A549 (cell line): Measurements from ENCODE around the gene RIC3. TPM values are rescaled to one million over a fixed set of nuclear protein-coding genes. Genes with fewer than 3 reads are reported as not detected.

Experiments used
- ATAC-seq, 2 experiments: fragments of 200-7000 bp in 1 of 2; fragments of >200 bp in 1 of 2; cut with Nextera tagmentation in 1 of 2; cut with Tn5 transposase in 1 of 2; 3 replicates each; pipeline versions ENCODE4 v1.8.0 to v1.9.1; 2018 to 2020; ENCODE audit warnings: mild to moderate bottlenecking in 1 of 2, moderate library complexity in 1 of 2
- CTCF ChIA-PET: fragments of 300-600 bp; sonication (Branson Sonifier 250); formaldehyde crosslinking; extraction: SDS; loops from one replicate; lab custom pipeline; 2021; ENCODE audit warnings: antibody characterized with exemption, inconsistent platforms; lab: Yijun Ruan, JAX
- POLR2A ChIA-PET: fragments of 350-600 bp; formaldehyde crosslinking; extraction: SDS; loops from one replicate; lab custom pipeline; 2021; ENCODE audit warnings: antibody characterized with exemption, inconsistent platforms; lab: Yijun Ruan, JAX
- DNase-seq, 2 experiments: peaks; one replicate each; pipeline versions ENCODE4 v3.0.0 to v3.0.0-alpha.2; 2011 to 2016; ENCODE audit warnings: low read depth in 1 of 2, low spot score in 1 of 2
- FAIRE-seq: peaks from 2 replicates; lab custom pipeline; 2011; peaks lifted over from hg19 to GRCh38; lab: Jason Lieb, UNC
- H3K27ac ChIP-seq, 2 experiments: fragments of >200 bp; sonication (Bioruptor Twin); formaldehyde crosslinking; 3 replicates each; pipeline ENCODE4 v1.5.1; 2016 to 2017
- H3K4me1 ChIP-seq: fragments of >200 bp; sonication (Bioruptor Twin); formaldehyde crosslinking; 3 replicates; pipeline ENCODE4 v1.6.1; 2016
- H3K4me2 ChIP-seq: fragments of >200 bp; sonication (Bioruptor Twin); formaldehyde crosslinking; 3 replicates; pipeline ENCODE4 v1.6.1; 2016
- H3K4me3 ChIP-seq: fragments of >200 bp; sonication (Bioruptor Twin); formaldehyde crosslinking; 3 replicates; pipeline ENCODE4 v1.5.1; 2016
- H3K9me3 ChIP-seq: fragments of >200 bp; sonication (Bioruptor Twin); formaldehyde crosslinking; 3 replicates; pipeline ENCODE4 v1.6.1; 2016
- CEBPB ChIP-seq, 2 experiments: fragments of >200 bp in 1 of 2; sonication (Bioruptor Twin) in 1 of 2; formaldehyde crosslinking in 1 of 2; IDR thresholded peaks; 2 replicates each; pipeline ENCODE4 v1.6.1; 2012 to 2016
- CHD2 ChIP-seq: fragments of 150-350 bp; IDR thresholded peaks from 2 replicates; pipeline ENCODE4 v1.6.1; 2014; ENCODE audit warnings: low read length; ENCODE audit not compliant: partially characterized antibody
- CTCF ChIP-seq: fragments of >200 bp; sonication (Bioruptor Twin); formaldehyde crosslinking; IDR thresholded peaks from 3 replicates; pipeline ENCODE4 v1.5.1; 2016
- ELK1 ChIP-seq: fragments of 150-350 bp; IDR thresholded peaks from 2 replicates; pipeline ENCODE4 v1.6.1; 2014; ENCODE audit warnings: low read depth, mild to moderate bottlenecking, low read length
- GATA3 ChIP-seq: IDR thresholded peaks from 2 replicates; pipeline ENCODE4 v1.6.1; 2012; ENCODE audit warnings: borderline replicate concordance
- HEYL ChIP-seq: fragments of 250-450 bp; sonication (Bioruptor Pico); IDR thresholded peaks from 2 replicates; pipeline ENCODE4 v1.8.0; 2021; ENCODE audit warnings: mild to moderate bottlenecking, moderate library complexity
- KDM1A ChIP-seq: fragments of 200-600 bp; sonication (generic); IDR thresholded peaks from 2 replicates; pipeline ENCODE4 v1.6.1; 2016; ENCODE audit warnings: low read depth, mild to moderate bottlenecking
- MAZ ChIP-seq: fragments of 150-350 bp; IDR thresholded peaks from 2 replicates; pipeline ENCODE4 v1.6.1; 2014; ENCODE audit warnings: antibody characterized with exemption, low read depth, low read length, borderline replicate concordance
- PBX3 ChIP-seq: IDR thresholded peaks from 2 replicates; pipeline ENCODE4 v1.6.1; 2012
- RARB ChIP-seq: fragments of 250-450 bp; sonication (Bioruptor Pico); IDR thresholded peaks from 2 replicates; pipeline ENCODE4 v1.8.0; 2021; ENCODE audit warnings: mild to moderate bottlenecking, moderate library complexity
- RNF2 ChIP-seq: fragments of 200-600 bp; sonication (generic); IDR thresholded peaks from 2 replicates; pipeline ENCODE4 v1.6.1; 2016; ENCODE audit warnings: low read depth, mild to moderate bottlenecking, antibody characterized with exemption, moderate library complexity, borderline replicate concordance
- SMC3 ChIP-seq: fragments of >200 bp; sonication (Bioruptor Twin); formaldehyde crosslinking; IDR thresholded peaks from 3 replicates; pipeline ENCODE4 v1.6.1; 2018; ENCODE audit warnings: inconsistent platforms
- ZC3H11A ChIP-seq: fragments of 450-650 bp; IDR thresholded peaks from 2 replicates; pipeline ENCODE4 v1.6.1; 2014; ENCODE audit warnings: antibody characterized with exemption, mild to moderate bottlenecking
- WGBS: methylation state at CpG from one replicate; pipeline ENCODE4 v1.1.6; 2017; ENCODE audit errors: missing lambda C conversion rate; 5-methylcytosine and 5-hydroxymethylcytosine counted together
- polyA plus RNA-seq, 4 experiments: library from polyadenylated mRNA; depleted of rRNA in 3 of 4; stranded (reverse); fragments of >200 nt; fragmentation: RNase III in 1 of 4; extraction: RNeasy Plus Mini Kit Qiagen cat#74134 plus additional on column Dnase treatment in 1 of 4; gene quantifications; 2 replicates in 3 of 4; 3 replicates in 1 of 4; pipeline ENCODE4 v1.2.3, GENCODE V29; 2011 to 2017
- TF ChIP-seq, protein P1 (sequence below): fragments of 200-600 bp; sonication (generic); IDR thresholded peaks from 2 replicates; pipeline ENCODE4 v1.6.1; 2016; ENCODE audit warnings: antibody characterized with exemption, mild to moderate bottlenecking, moderate library complexity

RIC3 gene
- polyA plus RNA-seq, 2 of the 4 experiments (the other 2 are of a cell fraction), result 1.7 to 3.2 TPM

- peak; percentile 25 to 61; a peak in 3 of 6 replicates for ATAC-seq
- DNase-seq, result peak in 1 of 2 experiments; percentile 15
- H3K4me1 ChIP-seq, result peaks cover 2% of the 10 kb centered on the region; the same call in 1 of the 3 replicates
- POLR2A ChIA-PET, result no interaction called here
- H3K9me3 ChIP-seq, result no peaks in the 10 kb centered on the region
- no peak overlapping the region for H3K27ac ChIP-seq
- TF ChIP-seq CTCF, result 0 out of 3 replicates have a peak, but pooled peaks have one; percentile 14
- no peak for TF ChIP-seq PBX3
- TF ChIP-seq, all 56 proteins: peak for 1
- no peak for FAIRE-seq
- Histone ChIP-seq H3K4me3 (no peak overlapping the region), H3K4me2 (no peak overlapping the region)
- CTCF ChIA-PET, result interaction anchor here (0.6 to 30.1 kb wide), 6 partner anchors 7 to 100 kb away, joined by 3 to 644 read pairs (median 74); partner anchors contain the start of gene EIF3F
- 85% methylated on average over 4 of the region's 4 CpGs for WGBS
These were observed 81.6 kb downstream of the RIC3 start for GRCh38 chr11:8087185-8087584.

GRCh38 chr11:8086571-8086970, 82.3 kb downstream of the RIC3 start:
- H3K4me3 ChIP-seq, result no peak overlapping the region
- ChIA-PET POLR2A (no interaction called here), CTCF (interaction anchor here (1.5 to 30.1 kb wide), 4 partner anchors 12 to 81 kb away, joined by 3 to 644 read pairs (median 384); no protein-coding TSS in a partner anchor)
- FAIRE-seq (no peak), DNase-seq (no peak), ATAC-seq (no peak)
- no peak overlapping the region for H3K27ac ChIP-seq
- 94% methylated on average over 7 of the region's 7 CpGs for WGBS
- peaks cover 6% of the 10 kb centered on the region; the same call in 1 of the 3 replicates for H3K4me1 ChIP-seq
- no peak for TF ChIP-seq ELK1
- no peak for TF ChIP-seq MAZ
- TF ChIP-seq SMC3, result no peak
- TF ChIP-seq HEYL (CRISPR knock-in tag), result no peak
- no peak for TF ChIP-seq KDM1A
- TF ChIP-seq RNF2, result no peak
- no peak for TF ChIP-seq CEBPB (IDR thresholded peaks at IDR 0.05)
- no peak for TF ChIP-seq GATA3
- no peak for TF ChIP-seq ZC3H11A
- no peak for TF ChIP-seq CHD2
- TF ChIP-seq, protein P1, sequence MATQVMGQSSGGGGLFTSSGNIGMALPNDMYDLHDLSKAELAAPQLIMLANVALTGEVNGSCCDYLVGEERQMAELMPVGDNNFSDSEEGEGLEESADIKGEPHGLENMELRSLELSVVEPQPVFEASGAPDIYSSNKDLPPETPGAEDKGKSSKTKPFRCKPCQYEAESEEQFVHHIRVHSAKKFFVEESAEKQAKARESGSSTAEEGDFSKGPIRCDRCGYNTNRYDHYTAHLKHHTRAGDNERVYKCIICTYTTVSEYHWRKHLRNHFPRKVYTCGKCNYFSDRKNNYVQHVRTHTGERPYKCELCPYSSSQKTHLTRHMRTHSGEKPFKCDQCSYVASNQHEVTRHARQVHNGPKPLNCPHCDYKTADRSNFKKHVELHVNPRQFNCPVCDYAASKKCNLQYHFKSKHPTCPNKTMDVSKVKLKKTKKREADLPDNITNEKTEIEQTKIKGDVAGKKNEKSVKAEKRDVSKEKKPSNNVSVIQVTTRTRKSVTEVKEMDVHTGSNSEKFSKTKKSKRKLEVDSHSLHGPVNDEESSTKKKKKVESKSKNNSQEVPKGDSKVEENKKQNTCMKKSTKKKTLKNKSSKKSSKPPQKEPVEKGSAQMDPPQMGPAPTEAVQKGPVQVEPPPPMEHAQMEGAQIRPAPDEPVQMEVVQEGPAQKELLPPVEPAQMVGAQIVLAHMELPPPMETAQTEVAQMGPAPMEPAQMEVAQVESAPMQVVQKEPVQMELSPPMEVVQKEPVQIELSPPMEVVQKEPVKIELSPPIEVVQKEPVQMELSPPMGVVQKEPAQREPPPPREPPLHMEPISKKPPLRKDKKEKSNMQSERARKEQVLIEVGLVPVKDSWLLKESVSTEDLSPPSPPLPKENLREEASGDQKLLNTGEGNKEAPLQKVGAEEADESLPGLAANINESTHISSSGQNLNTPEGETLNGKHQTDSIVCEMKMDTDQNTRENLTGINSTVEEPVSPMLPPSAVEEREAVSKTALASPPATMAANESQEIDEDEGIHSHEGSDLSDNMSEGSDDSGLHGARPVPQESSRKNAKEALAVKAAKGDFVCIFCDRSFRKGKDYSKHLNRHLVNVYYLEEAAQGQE, result no peak
- no peak for TF ChIP-seq RARB (CRISPR knock-in tag)
- no peak overlapping the region for H3K4me2 ChIP-seq
- H3K9me3 ChIP-seq, result no peaks in the 10 kb centered on the region
